ENCODE measurements around the gene RBM15B. TPM values are rescaled to one million over a fixed set of nuclear protein-coding genes. Genes with fewer than 3 reads are reported as not detected.

RBM15B gene
- total RNA-seq, 1 experiment from 2014 or later = 61.1 TPM

DNA sequence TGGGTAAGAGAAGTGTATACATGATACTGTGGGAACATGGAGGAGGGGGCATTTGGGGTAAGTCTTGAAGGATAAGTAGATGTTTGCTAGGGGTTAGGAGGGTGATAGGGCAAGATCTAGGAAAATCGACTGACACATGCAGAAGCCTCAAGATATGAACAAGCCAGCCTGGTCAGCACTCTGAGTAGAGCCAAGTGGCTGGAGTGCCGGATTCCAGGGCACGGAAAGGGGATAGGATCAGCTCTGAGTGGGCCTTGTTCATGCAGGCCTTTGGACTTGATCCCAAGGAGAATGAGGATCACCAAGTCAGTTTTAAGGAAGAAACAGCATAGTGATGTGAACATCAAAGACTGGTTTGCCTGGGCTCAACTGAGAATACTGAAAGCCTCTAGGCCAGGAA lies 30.3 kb upstream of the RBM15B start:
- Histone ChIP-seq H4K8ac (replicated peaks; ENCODE audit: insufficient read length, low read depth, low read length) (no peak overlapping the region), H2BK120ac (ENCODE audit: low read depth, low read length, poor library complexity, severe bottlenecking) (no peak overlapping the region), H3K9me3 (ENCODE audit: control insufficient read depth, low read depth, low read length) (no peaks in the 10 kb centered on the region), H3K23ac (ENCODE audit: insufficient read length, low read depth, low read length) (no peak overlapping the region), H3K4me2 (ENCODE audit: insufficient read depth, insufficient read length, low read length) (no peak overlapping the region), H2AFZ (ENCODE audit: low read length) (no peak overlapping the region), H4K5ac (ENCODE audit: insufficient read length, low read depth, low read length) (no peak overlapping the region), H3K27ac (ENCODE audit: insufficient read length, low read depth, low read length) (no peak overlapping the region), H4K91ac (ENCODE audit: insufficient read length, low read depth, low read length) (no peak overlapping the region), H3K9ac (ENCODE audit: extremely low read depth, insufficient read length, low read length) (no peak overlapping the region), H3K56ac (ENCODE audit: insufficient read length, low read depth, low read length) (no peak overlapping the region), H3K27me3 (ENCODE audit: insufficient read depth, low read length) (no peaks in the 10 kb centered on the region), H2BK12ac (ENCODE audit: insufficient read length, low read depth, low read length) (no peak overlapping the region), H3K23me2 (ENCODE audit: insufficient read length, low read depth, low read length, poor library complexity, severe bottlenecking) (no peaks in the 10 kb centered on the region), H2BK15ac (ENCODE audit: low read depth, low read length) (no peak overlapping the region), H3T11ph (ENCODE audit: low read length) (no peak overlapping the region), H3K79me2 (ENCODE audit: insufficient read depth, low read length) (no peaks in the 10 kb centered on the region), H3K4me1 (ENCODE audit: insufficient read depth, low read length) (no peaks in the 10 kb centered on the region), H4K20me1 (ENCODE audit: control insufficient read depth, insufficient read depth, insufficient read length) (no peaks in the 10 kb centered on the region), H3K18ac (ENCODE audit: insufficient read length, low read depth, low read length) (no peak overlapping the region), H2BK5ac (ENCODE audit: insufficient read length, low read length) (no peak overlapping the region), H3K4ac (ENCODE audit: low read depth, low read length) (no peak overlapping the region), H2BK20ac (ENCODE audit: low read depth, low read length, poor library complexity, severe bottlenecking) (no peak overlapping the region), H2AK5ac (ENCODE audit: insufficient read length, low read length) (no peak overlapping the region), H3K79me1 (ENCODE audit: insufficient read depth, low read depth, low read length, poor library complexity, severe bottlenecking) (no peaks in the 10 kb centered on the region), H3K14ac (ENCODE audit: insufficient read depth, low read length) (no peak overlapping the region)
- no CpG with 5 or more reads among the region's 3 CpGs for WGBS (ENCODE audit: extremely low coverage, insufficient read length, low lambda C conversion rate)
- TF ChIP-seq, protein P1, sequence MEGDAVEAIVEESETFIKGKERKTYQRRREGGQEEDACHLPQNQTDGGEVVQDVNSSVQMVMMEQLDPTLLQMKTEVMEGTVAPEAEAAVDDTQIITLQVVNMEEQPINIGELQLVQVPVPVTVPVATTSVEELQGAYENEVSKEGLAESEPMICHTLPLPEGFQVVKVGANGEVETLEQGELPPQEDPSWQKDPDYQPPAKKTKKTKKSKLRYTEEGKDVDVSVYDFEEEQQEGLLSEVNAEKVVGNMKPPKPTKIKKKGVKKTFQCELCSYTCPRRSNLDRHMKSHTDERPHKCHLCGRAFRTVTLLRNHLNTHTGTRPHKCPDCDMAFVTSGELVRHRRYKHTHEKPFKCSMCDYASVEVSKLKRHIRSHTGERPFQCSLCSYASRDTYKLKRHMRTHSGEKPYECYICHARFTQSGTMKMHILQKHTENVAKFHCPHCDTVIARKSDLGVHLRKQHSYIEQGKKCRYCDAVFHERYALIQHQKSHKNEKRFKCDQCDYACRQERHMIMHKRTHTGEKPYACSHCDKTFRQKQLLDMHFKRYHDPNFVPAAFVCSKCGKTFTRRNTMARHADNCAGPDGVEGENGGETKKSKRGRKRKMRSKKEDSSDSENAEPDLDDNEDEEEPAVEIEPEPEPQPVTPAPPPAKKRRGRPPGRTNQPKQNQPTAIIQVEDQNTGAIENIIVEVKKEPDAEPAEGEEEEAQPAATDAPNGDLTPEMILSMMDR (conservative IDR thresholded peaks at IDR 0.05) = no peak
- Mint-ChIP-seq H3K36me3 (ENCODE audit: insufficient read depth in 1 of 3, low read depth in 3 of 3) (peaks cover 8 to 46% (median 14%) of the 10 kb centered on the region in 3 experiments; a peak in 5 of 7 replicates), H3K27ac (no peak overlapping the region; a peak in 1 of 7 replicates), H3K4me3 (no peak overlapping the region), H3K9me3 (peaks cover 3 to 8% of the 10 kb centered on the region in 2 experiments; a peak in 3 of 5 replicates), H3K4me1 (no peaks in the 10 kb centered on the region), H3K27me3 (ENCODE audit: low read depth) (no peaks in the 10 kb centered on the region)
- no peak for DNase-seq
